HCT116 (cell line): ENCODE measurements around the gene AMMECR1. TPM values are rescaled to one million over a fixed set of nuclear protein-coding genes. Genes with fewer than 3 reads are reported as not detected.

Source experiments
- ATAC-seq: fragments of 200-7000 bp; cut with Tn5 transposase; 2 replicates; pipeline ENCODE4 v1.9.1; 2020; ENCODE audit warnings: mild to moderate bottlenecking, moderate library complexity
- BruUV-seq: library from RNA; stranded (reverse); fragments of 400-500 nt; replicated peaks from 2 replicates; lab custom pipeline; 2021; lab: Mats Ljungman, UMichigan
- CTCF ChIA-PET: fragments of 300-600 bp; sonication (Branson Sonifier 250); formaldehyde crosslinking; loops from one replicate; lab custom pipeline; 2021; ENCODE audit warnings: antibody characterized with exemption; lab: Charles Lee
- POLR2A ChIA-PET: fragments of 300-600, 350-600 bp; sonication (Branson Sonifier 250); formaldehyde crosslinking; loops from one replicate; lab custom pipeline; 2021; ENCODE audit warnings: antibody characterized with exemption; lab: Charles Lee
- RAD21 ChIA-PET, 2 experiments: fragments of 300-600 bp; sonication (Branson Sonifier 250); formaldehyde crosslinking; loops; one replicate each; lab custom pipeline; 2023; ENCODE audit warnings: low total read pairs in 2 of 2; ENCODE audit not compliant: uncharacterized antibody in 2 of 2, unreplicated experiment in 2 of 2, low non-redundant PET in 1 of 2; lab: Charles Lee
- DNase-seq: peaks from one replicate; pipeline ENCODE4 v3.0.0-alpha.2; 2010; ENCODE audit warnings: low read depth, low spot score
- H2AFZ ChIP-seq: fragments of 200-600 bp; shearing (Covaris generic), sonication (generic); 2 replicates; pipeline ENCODE4 v1.6.1; 2017; ENCODE audit warnings: low read depth, mixed run types, mixed read lengths, antibody characterized with exemption, low read length; ENCODE audit not compliant: poor library complexity, severe bottlenecking
- H3K27ac ChIP-seq: 2 replicates; pipeline ENCODE4 v1.5.1; 2012; ENCODE audit warnings: low read depth, low read length
- H3K27me3 ChIP-seq: fragments of 200-600 bp; sonication (generic); 2 replicates; pipeline ENCODE4 v1.6.1; 2016; ENCODE audit warnings: mixed run types, low read length, mixed read lengths; ENCODE audit not compliant: insufficient read depth
- H3K36me3 ChIP-seq, 2 experiments: fragments of 200-500 bp in 1 of 2; fragments of 200-600 bp in 1 of 2; sonication (Bioruptor generic) in 1 of 2; sonication (generic) in 1 of 2; 2 replicates each; pipeline versions ENCODE4 v1.5.1 to v1.6.1; 2014 to 2016; ENCODE audit warnings: low read length in 2 of 2, inconsistent platforms in 1 of 2, mixed read lengths in 1 of 2, mixed run types in 1 of 2; ENCODE audit not compliant: insufficient read depth in 2 of 2, control insufficient read depth in 1 of 2
- H3K4me1 ChIP-seq, 2 experiments: fragments of 200-600 bp in 1 of 2; sonication (generic) in 1 of 2; 2 replicates each; pipeline versions ENCODE4 v1.5.1 to v1.6.1; 2012 to 2017; ENCODE audit warnings: low read length in 2 of 2, inconsistent platforms in 1 of 2, mild to moderate bottlenecking in 1 of 2, mixed read lengths in 1 of 2, mixed run types in 1 of 2, moderate library complexity in 1 of 2; ENCODE audit not compliant: insufficient read depth in 2 of 2, control insufficient read depth in 1 of 2
- H3K4me2 ChIP-seq: fragments of 200-600 bp; sonication (generic); 2 replicates; pipeline ENCODE4 v1.6.1; 2017; ENCODE audit warnings: mixed run types, low read length, mixed read lengths
- H3K4me3 ChIP-seq, 2 experiments: fragments of 200-600 bp in 1 of 2; sonication (generic) in 1 of 2; replicated peaks in 1 of 2; 2 replicates each; pipeline ENCODE4 v1.5.1; 2011 to 2016; ENCODE audit warnings: low read length in 2 of 2, control low read depth in 1 of 2, low read depth in 1 of 2, mild to moderate bottlenecking in 1 of 2, mixed read lengths in 1 of 2, mixed run types in 1 of 2
- H3K79me2 ChIP-seq: fragments of 200-600 bp; sonication (generic); 2 replicates; pipeline ENCODE4 v1.6.1; 2017; ENCODE audit warnings: mild to moderate bottlenecking, mixed run types, low read length, moderate library complexity, mixed read lengths; ENCODE audit not compliant: insufficient read depth
- H3K9ac ChIP-seq: fragments of 200-600 bp; sonication (generic); 2 replicates; pipeline ENCODE4 v1.6.1; 2016; ENCODE audit warnings: low read length, mixed read lengths
- H3K9me2 ChIP-seq: fragments of 200-600 bp; sonication (generic), shearing (Covaris generic); 2 replicates; pipeline ENCODE4 v1.6.1; 2017; ENCODE audit warnings: mixed run types, mild to moderate bottlenecking, moderate library complexity; ENCODE audit not compliant: insufficient read depth
- H3K9me3 ChIP-seq, 2 experiments: fragments of 200-500 bp in 1 of 2; fragments of 200-600 bp in 1 of 2; sonication (Bioruptor generic) in 1 of 2; sonication (generic) in 1 of 2; 2 replicates each; pipeline ENCODE4 v1.6.1; 2014 to 2017; ENCODE audit warnings: low read length in 2 of 2, mixed read lengths in 2 of 2, inconsistent platforms in 1 of 2, low read depth in 1 of 2, mild to moderate bottlenecking in 1 of 2, mixed run types in 1 of 2, moderate library complexity in 1 of 2; ENCODE audit not compliant: control insufficient read depth in 1 of 2, insufficient read depth in 1 of 2
- H4K20me1 ChIP-seq: fragments of 200-600 bp; sonication (generic), shearing (Covaris generic); 2 replicates; pipeline ENCODE4 v1.6.1; 2017; ENCODE audit warnings: mixed run types, mild to moderate bottlenecking, moderate library complexity; ENCODE audit not compliant: insufficient read depth
- EGR1 ChIP-seq: IDR thresholded peaks from 2 replicates; pipeline ENCODE4 v1.6.1; 2012; ENCODE audit warnings: low read depth
- ELF1 ChIP-seq: IDR thresholded peaks from 2 replicates; pipeline ENCODE4 v1.6.1; 2012; ENCODE audit warnings: low read depth, borderline replicate concordance
- EZH2 ChIP-seq: fragments of 200-600 bp; sonication (generic); IDR thresholded peaks from 2 replicates; pipeline ENCODE4 v1.6.1; 2017; ENCODE audit warnings: antibody characterized with exemption, mixed run types
- EZH2phosphoT487 ChIP-seq: fragments of 200-600 bp; IDR thresholded peaks from 2 replicates; pipeline ENCODE4 v1.6.1; 2018; ENCODE audit warnings: antibody characterized with exemption, borderline replicate concordance
- POLR2A ChIP-seq: IDR thresholded peaks from 2 replicates; pipeline ENCODE4 v1.7.0; 2011; ENCODE audit warnings: borderline replicate concordance; ENCODE audit not compliant: insufficient read depth, insufficient read length; ENCODE audit errors: extremely low read depth
- POLR2AphosphoS5 ChIP-seq: IDR thresholded peaks from 2 replicates; pipeline ENCODE4 v1.6.1; 2011; ENCODE audit warnings: mild to moderate bottlenecking, low read depth, low read length, moderate library complexity
- SP1 ChIP-seq: IDR thresholded peaks from 2 replicates; pipeline ENCODE4 v1.6.1; 2012; ENCODE audit warnings: low read depth
- SRF ChIP-seq: IDR thresholded peaks from 2 replicates; pipeline ENCODE4 v1.6.1; 2012; ENCODE audit warnings: low read depth
- TCF7L2 ChIP-seq: IDR thresholded peaks from 2 replicates; pipeline ENCODE4 v1.7.0; 2011; ENCODE audit warnings: borderline replicate concordance, inconsistent platforms; ENCODE audit not compliant: insufficient read depth, insufficient read length; ENCODE audit errors: extremely low read depth
- YY1 ChIP-seq: IDR thresholded peaks from 2 replicates; pipeline ENCODE4 v1.6.1; 2011; ENCODE audit warnings: low read length, low read depth, moderate library complexity, mild to moderate bottlenecking; ENCODE audit not compliant: insufficient replicate concordance; ENCODE audit errors: extremely low read depth
- intact Hi-C: fragments of 100-400 bp; cut with micrococcal nuclease; formaldehyde crosslinking; loops from 2 replicates; pipeline ENCODE4 v1.10.0; 2022
- total RNA-seq: library from RNA; stranded (reverse); gene quantifications from one replicate; pipeline ENCODE4 v1.2.1, GENCODE V29; 2021; ENCODE audit not compliant: unreplicated experiment
- TF ChIP-seq, protein P1 (sequence below): IDR thresholded peaks from 2 replicates; pipeline ENCODE4 v1.6.1; 2012
- TF ChIP-seq, protein P2 (sequence below), 3 experiments: fragments of 200-600 bp in 1 of 3; sonication (generic) in 1 of 3; IDR thresholded peaks in 2 of 3; conservative IDR thresholded peaks in 1 of 3; 2 replicates each; pipeline ENCODE4 v1.5.1; 2012 to 2017; ENCODE audit warnings: low read depth in 2 of 3, low read length in 2 of 3, antibody characterized with exemption in 1 of 3, borderline replicate concordance in 1 of 3, control low read depth in 1 of 3, mild to moderate bottlenecking in 1 of 3, mixed read lengths in 1 of 3, mixed run types in 1 of 3, moderate library complexity in 1 of 3; ENCODE audit not compliant: insufficient read depth in 1 of 3
- TF ChIP-seq, protein P3 (sequence below): IDR thresholded peaks from 2 replicates; pipeline ENCODE4 v1.6.1; 2012; ENCODE audit warnings: low read depth
- TF ChIP-seq, protein P4 (sequence below): IDR thresholded peaks from 2 replicates; pipeline ENCODE4 v1.6.1; 2011; ENCODE audit warnings: mild to moderate bottlenecking, low read length, moderate library complexity; ENCODE audit not compliant: insufficient replicate concordance; ENCODE audit errors: extremely low read depth

AMMECR1 gene
- total RNA-seq, 1 experiment from 2014 or later = 9.2 TPM

DNA sequence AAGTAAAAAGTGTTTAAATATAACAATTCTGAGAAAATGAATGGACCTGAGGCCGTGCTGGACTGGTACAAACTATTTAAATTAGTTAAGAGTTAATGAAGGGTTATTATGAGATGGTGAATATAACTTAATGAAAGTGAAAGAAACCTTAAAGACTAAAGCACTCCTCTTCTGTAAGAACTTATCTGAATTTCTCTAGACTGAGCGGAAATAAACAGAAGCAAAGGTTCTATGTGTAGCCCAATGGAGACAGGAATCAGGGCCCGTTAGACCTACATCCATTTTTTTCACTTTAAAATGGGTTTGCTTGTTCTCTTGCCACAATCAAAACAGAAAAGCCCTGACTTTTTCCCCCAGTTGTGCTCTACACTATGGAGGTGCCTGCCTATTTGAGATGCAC lies 14.9 kb downstream of the AMMECR1 start:
- Histone ChIP-seq H2AFZ (no peak overlapping the region), H3K4me3 (no peak overlapping the region), H3K9me3 (no peaks in the 10 kb centered on the region), H3K9ac (no peak overlapping the region), H3K27me3 (no peaks in the 10 kb centered on the region), H4K20me1 (no peaks in the 10 kb centered on the region), H3K79me2 (peaks cover 3% of the 10 kb centered on the region; the same call in 1 of the 2 replicates), H3K4me2 (no peak overlapping the region), H3K27ac (no peak overlapping the region), H3K36me3 (no peaks in the 10 kb centered on the region), H3K4me1 (no peaks in the 10 kb centered on the region), H3K9me2 (no peaks in the 10 kb centered on the region)
- DNase-seq (no peak), ATAC-seq (no peak)
- ChIA-PET RAD21 (no interaction called here), CTCF (no interaction called here), POLR2A (no interaction called here)
- BruUV-seq = no TSS peak
- intact Hi-C loops = no loop called here
- TF ChIP-seq SRF (no peak), SP1 (no peak), POLR2A (no peak), TCF7L2 (no peak), YY1 (no peak), EGR1 (no peak), EZH2phosphoT487 (no peak), POLR2AphosphoS5 (no peak), EZH2 (no peak), ELF1 (no peak)
- TF ChIP-seq, protein P1, sequence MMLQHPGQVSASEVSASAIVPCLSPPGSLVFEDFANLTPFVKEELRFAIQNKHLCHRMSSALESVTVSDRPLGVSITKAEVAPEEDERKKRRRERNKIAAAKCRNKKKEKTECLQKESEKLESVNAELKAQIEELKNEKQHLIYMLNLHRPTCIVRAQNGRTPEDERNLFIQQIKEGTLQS = no peak
- TF ChIP-seq, protein P2, sequence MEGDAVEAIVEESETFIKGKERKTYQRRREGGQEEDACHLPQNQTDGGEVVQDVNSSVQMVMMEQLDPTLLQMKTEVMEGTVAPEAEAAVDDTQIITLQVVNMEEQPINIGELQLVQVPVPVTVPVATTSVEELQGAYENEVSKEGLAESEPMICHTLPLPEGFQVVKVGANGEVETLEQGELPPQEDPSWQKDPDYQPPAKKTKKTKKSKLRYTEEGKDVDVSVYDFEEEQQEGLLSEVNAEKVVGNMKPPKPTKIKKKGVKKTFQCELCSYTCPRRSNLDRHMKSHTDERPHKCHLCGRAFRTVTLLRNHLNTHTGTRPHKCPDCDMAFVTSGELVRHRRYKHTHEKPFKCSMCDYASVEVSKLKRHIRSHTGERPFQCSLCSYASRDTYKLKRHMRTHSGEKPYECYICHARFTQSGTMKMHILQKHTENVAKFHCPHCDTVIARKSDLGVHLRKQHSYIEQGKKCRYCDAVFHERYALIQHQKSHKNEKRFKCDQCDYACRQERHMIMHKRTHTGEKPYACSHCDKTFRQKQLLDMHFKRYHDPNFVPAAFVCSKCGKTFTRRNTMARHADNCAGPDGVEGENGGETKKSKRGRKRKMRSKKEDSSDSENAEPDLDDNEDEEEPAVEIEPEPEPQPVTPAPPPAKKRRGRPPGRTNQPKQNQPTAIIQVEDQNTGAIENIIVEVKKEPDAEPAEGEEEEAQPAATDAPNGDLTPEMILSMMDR (IDR thresholded peaks at IDR 0.05 in 2 of 3, conservative IDR thresholded peaks at IDR 0.05 in 1 of 3; ENCODE audit: borderline replicate concordance in 1 of 3, insufficient read depth in 1 of 3, low read depth in 2 of 3, low read length in 2 of 3) = no peak
- TF ChIP-seq, protein P3, sequence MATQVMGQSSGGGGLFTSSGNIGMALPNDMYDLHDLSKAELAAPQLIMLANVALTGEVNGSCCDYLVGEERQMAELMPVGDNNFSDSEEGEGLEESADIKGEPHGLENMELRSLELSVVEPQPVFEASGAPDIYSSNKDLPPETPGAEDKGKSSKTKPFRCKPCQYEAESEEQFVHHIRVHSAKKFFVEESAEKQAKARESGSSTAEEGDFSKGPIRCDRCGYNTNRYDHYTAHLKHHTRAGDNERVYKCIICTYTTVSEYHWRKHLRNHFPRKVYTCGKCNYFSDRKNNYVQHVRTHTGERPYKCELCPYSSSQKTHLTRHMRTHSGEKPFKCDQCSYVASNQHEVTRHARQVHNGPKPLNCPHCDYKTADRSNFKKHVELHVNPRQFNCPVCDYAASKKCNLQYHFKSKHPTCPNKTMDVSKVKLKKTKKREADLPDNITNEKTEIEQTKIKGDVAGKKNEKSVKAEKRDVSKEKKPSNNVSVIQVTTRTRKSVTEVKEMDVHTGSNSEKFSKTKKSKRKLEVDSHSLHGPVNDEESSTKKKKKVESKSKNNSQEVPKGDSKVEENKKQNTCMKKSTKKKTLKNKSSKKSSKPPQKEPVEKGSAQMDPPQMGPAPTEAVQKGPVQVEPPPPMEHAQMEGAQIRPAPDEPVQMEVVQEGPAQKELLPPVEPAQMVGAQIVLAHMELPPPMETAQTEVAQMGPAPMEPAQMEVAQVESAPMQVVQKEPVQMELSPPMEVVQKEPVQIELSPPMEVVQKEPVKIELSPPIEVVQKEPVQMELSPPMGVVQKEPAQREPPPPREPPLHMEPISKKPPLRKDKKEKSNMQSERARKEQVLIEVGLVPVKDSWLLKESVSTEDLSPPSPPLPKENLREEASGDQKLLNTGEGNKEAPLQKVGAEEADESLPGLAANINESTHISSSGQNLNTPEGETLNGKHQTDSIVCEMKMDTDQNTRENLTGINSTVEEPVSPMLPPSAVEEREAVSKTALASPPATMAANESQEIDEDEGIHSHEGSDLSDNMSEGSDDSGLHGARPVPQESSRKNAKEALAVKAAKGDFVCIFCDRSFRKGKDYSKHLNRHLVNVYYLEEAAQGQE = no peak
- TF ChIP-seq, protein P4, sequence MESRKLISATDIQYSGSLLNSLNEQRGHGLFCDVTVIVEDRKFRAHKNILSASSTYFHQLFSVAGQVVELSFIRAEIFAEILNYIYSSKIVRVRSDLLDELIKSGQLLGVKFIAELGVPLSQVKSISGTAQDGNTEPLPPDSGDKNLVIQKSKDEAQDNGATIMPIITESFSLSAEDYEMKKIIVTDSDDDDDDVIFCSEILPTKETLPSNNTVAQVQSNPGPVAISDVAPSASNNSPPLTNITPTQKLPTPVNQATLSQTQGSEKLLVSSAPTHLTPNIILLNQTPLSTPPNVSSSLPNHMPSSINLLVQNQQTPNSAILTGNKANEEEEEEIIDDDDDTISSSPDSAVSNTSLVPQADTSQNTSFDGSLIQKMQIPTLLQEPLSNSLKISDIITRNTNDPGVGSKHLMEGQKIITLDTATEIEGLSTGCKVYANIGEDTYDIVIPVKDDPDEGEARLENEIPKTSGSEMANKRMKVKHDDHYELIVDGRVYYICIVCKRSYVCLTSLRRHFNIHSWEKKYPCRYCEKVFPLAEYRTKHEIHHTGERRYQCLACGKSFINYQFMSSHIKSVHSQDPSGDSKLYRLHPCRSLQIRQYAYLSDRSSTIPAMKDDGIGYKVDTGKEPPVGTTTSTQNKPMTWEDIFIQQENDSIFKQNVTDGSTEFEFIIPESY = no peak
- TF ChIP-seq, all 23 proteins: peak for 0
